Measurements from ENCODE around the gene JHY. TPM values are rescaled to one million over a fixed set of nuclear protein-coding genes. Genes with fewer than 3 reads are reported as not detected.

JHY gene
- total RNA-seq, 1 experiment from 2014 or later: 0.79 TPM

DNA sequence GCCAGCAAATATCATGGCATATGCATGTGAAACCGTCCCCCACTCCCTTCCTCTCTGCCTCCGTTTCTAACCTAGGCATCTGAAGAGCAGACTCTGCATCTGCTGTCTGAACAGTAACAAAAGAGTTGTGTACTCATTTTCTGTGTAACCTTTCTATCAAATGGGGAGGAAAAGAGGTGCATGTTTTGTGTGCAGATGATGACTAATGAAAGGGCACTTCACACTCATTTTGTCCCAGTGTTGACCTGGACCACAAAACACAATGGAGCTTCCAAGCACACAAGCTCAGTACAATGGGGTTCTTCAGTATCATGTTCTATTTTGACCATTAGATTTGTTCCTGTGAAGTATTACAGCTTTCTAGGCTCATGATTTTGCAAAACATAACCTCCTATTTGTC, 13.0 kb downstream of the JHY start:
- H3K4me1 Mint-ChIP-seq: no peaks in the 10 kb centered on the region
- Histone ChIP-seq H2BK12ac (ENCODE audit: insufficient read length, low read depth, low read length) (no peak overlapping the region), H3T11ph (ENCODE audit: low read length) (no peak overlapping the region), H4K8ac (replicated peaks; ENCODE audit: insufficient read length, low read depth, low read length) (no peak overlapping the region), H3K27me3 (ENCODE audit: insufficient read depth, low read length) (no peaks in the 10 kb centered on the region), H3K23me2 (ENCODE audit: insufficient read length, low read depth, low read length, poor library complexity, severe bottlenecking) (no peaks in the 10 kb centered on the region), H3K18ac (ENCODE audit: insufficient read length, low read depth, low read length) (no peak overlapping the region), H3K14ac (ENCODE audit: insufficient read depth, low read length) (no peak overlapping the region), H3K79me2 (ENCODE audit: insufficient read depth, low read length) (no peaks in the 10 kb centered on the region), H3K79me1 (ENCODE audit: insufficient read depth, low read depth, low read length, poor library complexity, severe bottlenecking) (no peaks in the 10 kb centered on the region), H3K27ac (ENCODE audit: insufficient read length, low read depth, low read length) (no peak overlapping the region), H2BK120ac (ENCODE audit: low read depth, low read length, poor library complexity, severe bottlenecking) (no peak overlapping the region), H2BK15ac (ENCODE audit: low read depth, low read length) (no peak overlapping the region), H3K9ac (ENCODE audit: extremely low read depth, insufficient read length, low read length) (no peak overlapping the region), H3K4me2 (ENCODE audit: insufficient read depth, insufficient read length, low read length) (no peak overlapping the region), H3K56ac (ENCODE audit: insufficient read length, low read depth, low read length) (no peak overlapping the region), H3K4ac (ENCODE audit: low read depth, low read length) (no peak overlapping the region), H4K5ac (ENCODE audit: insufficient read length, low read depth, low read length) (no peak overlapping the region), H3K23ac (ENCODE audit: insufficient read length, low read depth, low read length) (peak overlapping the region; percentile 69), H2AFZ (ENCODE audit: low read length) (no peak overlapping the region), H2BK20ac (ENCODE audit: low read depth, low read length, poor library complexity, severe bottlenecking) (no peak overlapping the region), H2BK5ac (ENCODE audit: insufficient read length, low read length) (no peak overlapping the region), H2AK5ac (ENCODE audit: insufficient read length, low read length) (no peak overlapping the region), H3K4me1 (ENCODE audit: insufficient read depth, low read length) (no peaks in the 10 kb centered on the region), H4K20me1 (ENCODE audit: control insufficient read depth, insufficient read depth, insufficient read length) (no peaks in the 10 kb centered on the region), H3K9me3 (ENCODE audit: control insufficient read depth, low read depth, low read length) (no peaks in the 10 kb centered on the region), H4K91ac (ENCODE audit: insufficient read length, low read depth, low read length) (no peak overlapping the region)
- no peak overlapping the region for H3K4me3 Mint-ChIP-seq
- H3K27me3 Mint-ChIP-seq (ENCODE audit: low read depth): peaks cover 4% of the 10 kb centered on the region; the same call in 1 of the 2 replicates
- H3K27ac Mint-ChIP-seq: no peak overlapping the region
- no peaks in the 10 kb centered on the region for H3K9me3 Mint-ChIP-seq
- H3K36me3 Mint-ChIP-seq (ENCODE audit: insufficient read depth in 1 of 3, low read depth in 3 of 3): no peaks in the 10 kb centered on the region
- TF ChIP-seq, protein P1, sequence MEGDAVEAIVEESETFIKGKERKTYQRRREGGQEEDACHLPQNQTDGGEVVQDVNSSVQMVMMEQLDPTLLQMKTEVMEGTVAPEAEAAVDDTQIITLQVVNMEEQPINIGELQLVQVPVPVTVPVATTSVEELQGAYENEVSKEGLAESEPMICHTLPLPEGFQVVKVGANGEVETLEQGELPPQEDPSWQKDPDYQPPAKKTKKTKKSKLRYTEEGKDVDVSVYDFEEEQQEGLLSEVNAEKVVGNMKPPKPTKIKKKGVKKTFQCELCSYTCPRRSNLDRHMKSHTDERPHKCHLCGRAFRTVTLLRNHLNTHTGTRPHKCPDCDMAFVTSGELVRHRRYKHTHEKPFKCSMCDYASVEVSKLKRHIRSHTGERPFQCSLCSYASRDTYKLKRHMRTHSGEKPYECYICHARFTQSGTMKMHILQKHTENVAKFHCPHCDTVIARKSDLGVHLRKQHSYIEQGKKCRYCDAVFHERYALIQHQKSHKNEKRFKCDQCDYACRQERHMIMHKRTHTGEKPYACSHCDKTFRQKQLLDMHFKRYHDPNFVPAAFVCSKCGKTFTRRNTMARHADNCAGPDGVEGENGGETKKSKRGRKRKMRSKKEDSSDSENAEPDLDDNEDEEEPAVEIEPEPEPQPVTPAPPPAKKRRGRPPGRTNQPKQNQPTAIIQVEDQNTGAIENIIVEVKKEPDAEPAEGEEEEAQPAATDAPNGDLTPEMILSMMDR (conservative IDR thresholded peaks at IDR 0.05): no peak
- WGBS (ENCODE audit: extremely low coverage, insufficient read length, low lambda C conversion rate): no CpG with 5 or more reads among the region's 2 CpGs
- DNase-seq: no peak
